HepG2 (cell line): ENCODE results near the gene SHTN1. TPM values are rescaled to one million over a fixed set of nuclear protein-coding genes. Genes with fewer than 3 reads are reported as not detected.

Experiments
- ATAC-seq: fragments of 200-7000 bp; cut with Tn5 transposase; 3 replicates; pipeline ENCODE4 v1.9.1; 2020; ENCODE audit warnings: mild to moderate bottlenecking, moderate library complexity
- BruUV-seq: library from RNA; stranded (reverse); fragments of 400-500 nt; replicated peaks from 2 replicates; lab custom pipeline; 2021; lab: Mats Ljungman, UMichigan
- CTCF ChIA-PET: fragments of 300-600 bp; formaldehyde crosslinking; extraction: SDS; loops from one replicate; lab custom pipeline; 2021; ENCODE audit warnings: low total read pairs, inconsistent platforms, low intra/inter-chr PET ratio; lab: Yijun Ruan, JAX
- POLR2A ChIA-PET: fragments of 350-600 bp; sonication (Branson Sonifier 250); formaldehyde crosslinking; loops from one replicate; lab custom pipeline; 2020; ENCODE audit warnings: antibody characterized with exemption, inconsistent platforms; lab: Yijun Ruan, JAX
- DNase-seq: peaks from one replicate; pipeline ENCODE4 v3.0.0-alpha.2; 2015; ENCODE audit warnings: low spot score
- FAIRE-seq: peaks from 3 replicates; lab custom pipeline; 2011; peaks lifted over from hg19 to GRCh38; lab: Jason Lieb, UNC
- H2AFZ ChIP-seq: one replicate; pipeline ENCODE4 v1.6.1; 2011; ENCODE audit warnings: low read length, inconsistent platforms
- H3K27ac ChIP-seq: fragments of 300-600 bp; 3 replicates; pipeline ENCODE4 v1.8.0; 2011; ENCODE audit warnings: mixed run types, mild to moderate bottlenecking, mixed read lengths, low read length, inconsistent platforms; ENCODE audit not compliant: insufficient read depth; ENCODE audit errors: extremely low read length
- H3K27me3 ChIP-seq, 2 experiments: fragments of 200-600 bp in 1 of 2; 2 replicates in 1 of 2; 3 replicates in 1 of 2; pipeline versions ENCODE4 v1.6.0 to v1.8.0; 2011; ENCODE audit warnings: low read length in 2 of 2, mild to moderate bottlenecking in 2 of 2, moderate library complexity in 2 of 2, inconsistent platforms in 1 of 2; ENCODE audit not compliant: insufficient read depth in 2 of 2, control insufficient read depth in 1 of 2
- H3K36me3 ChIP-seq, 2 experiments: fragments of 200-600 bp in 1 of 2; replicated peaks in 1 of 2; 2 replicates in 1 of 2; 3 replicates in 1 of 2; pipeline versions ENCODE4 v1.5.1 to v1.8.0; 2011; ENCODE audit warnings: low read length in 2 of 2, inconsistent platforms in 1 of 2; ENCODE audit not compliant: insufficient read depth in 2 of 2, control insufficient read depth in 1 of 2
- H3K4me1 ChIP-seq: 2 replicates; pipeline ENCODE4 v1.5.1; 2012; ENCODE audit warnings: low read length, inconsistent platforms; ENCODE audit not compliant: insufficient read depth
- H3K4me2 ChIP-seq: 2 replicates; pipeline ENCODE4 v1.6.0; 2011; ENCODE audit warnings: low read depth, low read length, inconsistent platforms
- H3K4me3 ChIP-seq, 3 experiments: fragments of 200-600 bp in 1 of 3; sonication (generic), shearing (Covaris generic) in 1 of 3; replicated peaks in 1 of 3; 2 replicates each; pipeline ENCODE4 v1.5.1; 2011 to 2016; ENCODE audit warnings: low read length in 3 of 3, inconsistent platforms in 2 of 3, low read depth in 2 of 3, mild to moderate bottlenecking in 2 of 3, control low read depth in 1 of 3, mixed read lengths in 1 of 3; ENCODE audit not compliant: insufficient read depth in 1 of 3
- H3K79me2 ChIP-seq: one replicate; pipeline ENCODE4 v1.6.1; 2011; ENCODE audit warnings: low read length, inconsistent platforms; ENCODE audit not compliant: insufficient read depth
- H3K9ac ChIP-seq: 2 replicates; pipeline ENCODE4 v1.6.0; 2011; ENCODE audit warnings: mild to moderate bottlenecking, low read depth, low read length, inconsistent platforms; ENCODE audit not compliant: insufficient read depth
- H3K9me3 ChIP-seq: 2 replicates; pipeline ENCODE4 v1.5.1; 2012; ENCODE audit warnings: mild to moderate bottlenecking, low read length
- H4K20me1 ChIP-seq: 2 replicates; pipeline ENCODE4 v1.6.0; 2011; ENCODE audit warnings: inconsistent platforms, mild to moderate bottlenecking, low read length, moderate library complexity; ENCODE audit not compliant: insufficient read depth
- LRRFIP1 ChIP-seq: sonication (generic); formaldehyde crosslinking; conservative IDR thresholded peaks from 2 replicates; pipeline ENCODE4 v1.4.0; 2020; ENCODE audit warnings: missing genetic modification reagents
- MAFF ChIP-seq: IDR thresholded peaks from 2 replicates; pipeline ENCODE4 v1.6.1; 2011; ENCODE audit warnings: low read depth, low read length, improper control_type of control experiment
- MEIS1 ChIP-seq: sonication (generic); formaldehyde crosslinking; IDR thresholded peaks from 2 replicates; pipeline ENCODE4 v1.9.0; 2021; ENCODE audit warnings: mild to moderate bottlenecking, missing genetic modification reagents, moderate library complexity, borderline replicate concordance
- NCOA1 ChIP-seq: sonication (generic); formaldehyde crosslinking; IDR thresholded peaks from 2 replicates; pipeline ENCODE4 v1.9.0; 2021; ENCODE audit warnings: missing genetic modification reagents
- NFYC ChIP-seq: IDR thresholded peaks from 2 replicates; pipeline ENCODE4 v1.6.1; 2016; ENCODE audit warnings: missing genetic modification reagents, missing compliant biosample characterization
- NKX3-1 ChIP-seq: sonication (generic); formaldehyde crosslinking; IDR thresholded peaks from 2 replicates; pipeline ENCODE4 v1.5.0; 2020; ENCODE audit warnings: missing genetic modification reagents
- NRL ChIP-seq: sonication (generic); formaldehyde crosslinking; IDR thresholded peaks from 2 replicates; pipeline ENCODE4 v1.5.0; 2020; ENCODE audit warnings: missing genetic modification reagents, mild to moderate bottlenecking, moderate library complexity, borderline replicate concordance
- SKIL ChIP-seq: sonication (generic); formaldehyde crosslinking; IDR thresholded peaks from 2 replicates; pipeline ENCODE4 v1.8.0; 2022; ENCODE audit warnings: missing genetic modification reagents, mild to moderate bottlenecking, moderate library complexity, borderline replicate concordance
- SRSF1 ChIP-seq: fragments of 200-400 bp; formaldehyde crosslinking; optimal IDR thresholded peaks from 2 replicates; pipeline ENCODE3; 2017; ENCODE audit warnings: mild to moderate bottlenecking, low read depth, low read length, moderate library complexity
- ZNF121 ChIP-seq: sonication (generic); formaldehyde crosslinking; IDR thresholded peaks from 2 replicates; pipeline ENCODE4 v1.5.0; 2020; ENCODE audit warnings: mild to moderate bottlenecking, missing genetic modification reagents
- ZNF274 ChIP-seq: sonication (generic); formaldehyde crosslinking; IDR thresholded peaks from 2 replicates; pipeline ENCODE4 v1.5.1; 2020; ENCODE audit warnings: mild to moderate bottlenecking, missing genetic modification reagents
- ZNF44 ChIP-seq: sonication (generic); formaldehyde crosslinking; IDR thresholded peaks from 2 replicates; pipeline ENCODE4 v1.5.1; 2020; ENCODE audit warnings: mild to moderate bottlenecking, missing genetic modification reagents
- ZNF772 ChIP-seq: sonication (generic); formaldehyde crosslinking; IDR thresholded peaks from 2 replicates; pipeline ENCODE4 v1.5.0; 2020; ENCODE audit warnings: mild to moderate bottlenecking, missing genetic modification reagents
- ZNF777 ChIP-seq: sonication (generic); formaldehyde crosslinking; IDR thresholded peaks from 2 replicates; pipeline ENCODE4 v1.4.0; 2020; ENCODE audit warnings: missing genetic modification reagents
- WGBS: methylation state at CpG from one replicate; pipeline ENCODE4 v1.1.6; 2017; ENCODE audit warnings: low lambda C conversion rate; 5-methylcytosine and 5-hydroxymethylcytosine counted together
- in situ Hi-C: cut with HindIII; loops from 2 replicates; pipeline ENCODE4 v1.10.0; 2017; ENCODE audit warnings: low pct_unique_long_range_greater_than_20kb; ENCODE audit not compliant: extremely low pct_ligation_motif_present
- intact Hi-C: fragments of 100-400 bp; cut with micrococcal nuclease; formaldehyde crosslinking; loops from one replicate; pipeline ENCODE4 v1.10.0; 2022; ENCODE audit not compliant: unreplicated experiment
- polyA plus RNA-seq, 8 experiments: library from polyadenylated mRNA; depleted of rRNA in 3 of 8; stranded (reverse) in 7 of 8; unstranded in 1 of 8; fragments of >200 nt; fragmentation: Illumina TruSeq in 4 of 8; extraction: Trizol in 4 of 8; gene quantifications; 2 replicates each; pipeline versions ENCODE4 v1.2.1 to v1.2.3, GENCODE V29; 2011 to 2016; ENCODE audit warnings: low read depth in 4 of 8, missing spikeins in 1 of 8, mixed read lengths in 1 of 8; ENCODE audit not compliant: insufficient read depth in 1 of 8
- total RNA-seq, 5 experiments: library from RNA; depleted of rRNA; stranded (reverse); fragments of >200 nt; fragmentation: Illumina TruSeq; extraction: Trizol; gene quantifications; 2 replicates each; pipeline ENCODE4 v1.2.3, GENCODE V29; 2016; ENCODE audit warnings: low read depth in 1 of 5

SHTN1 gene
- total and polyA plus RNA-seq, 2 of the 13 experiments (the other 11 are each of a cell fraction or from before 2014, with no cell fraction given): 11.3 to 15.6 TPM

GRCh38 chr10:116944911-116945310 is 60.1 kb downstream of the SHTN1 start:
- POLR2A ChIA-PET: no interaction called here

GRCh38 chr10:116931806-116932205 is 73.2 kb downstream of the SHTN1 start:
- TF ChIP-seq SKIL (CRISPR knock-in tag) (no peak), NFYC (CRISPR knock-in tag) (no peak), NKX3-1 (CRISPR knock-in tag) (no peak), SRSF1 (no peak), LRRFIP1 (no peak), ZNF44 (CRISPR knock-in tag) (no peak), ZNF772 (CRISPR knock-in tag) (no peak), NCOA1 (CRISPR knock-in tag) (no peak)
- TF ChIP-seq, all 625 proteins: peak for 0
- Histone ChIP-seq H3K79me2 (no peaks in the 10 kb centered on the region), H3K27ac (no peak overlapping the region), H3K4me1 (no peaks in the 10 kb centered on the region), H3K9ac (no peak overlapping the region), H3K36me3 (peaks cover 0 to 21% of the 10 kb centered on the region in 2 experiments; a peak in 3 of 5 replicates), H2AFZ (no peak overlapping the region), H3K4me3 (no peak overlapping the region), H3K4me2 (no peak overlapping the region), H3K27me3 (no peaks in the 10 kb centered on the region), H3K9me3 (no peaks in the 10 kb centered on the region), H4K20me1 (no peaks in the 10 kb centered on the region)
- BruUV-seq: no TSS peak
- DNase-seq (no peak), ATAC-seq (no peak), FAIRE-seq (no peak)
- POLR2A ChIA-PET: no interaction called here
- WGBS: 97% methylated on average over 6 of the region's 6 CpGs
- in situ Hi-C loops (no loop called here), intact Hi-C loops (no loop called here)
- CTCF ChIA-PET: no interaction called here

More at GRCh38 chr10:116944911-116945310, 60.1 kb downstream of the SHTN1 start:
- Histone ChIP-seq H3K4me3 (no peak overlapping the region), H3K9ac (no peak overlapping the region), H3K9me3 (no peaks in the 10 kb centered on the region), H2AFZ (no peak overlapping the region), H3K27ac (no peak overlapping the region), H3K36me3 (peaks cover 2 to 11% of the 10 kb centered on the region in 2 experiments; a peak in 4 of 5 replicates), H3K79me2 (no peaks in the 10 kb centered on the region), H3K4me2 (no peak overlapping the region), H3K27me3 (no peaks in the 10 kb centered on the region), H3K4me1 (peaks cover 18% of the 10 kb centered on the region), H4K20me1 (no peaks in the 10 kb centered on the region)
- 97% methylated on average over 2 of the region's 2 CpGs for WGBS
- no TSS peak for BruUV-seq
- intact Hi-C loops: loop anchor here (5.0 kb wide), 1 partner anchor 57 kb away; no protein-coding TSS in a partner anchor
- CTCF ChIA-PET: no interaction called here
- FAIRE-seq (no peak), DNase-seq (no peak), ATAC-seq (no peak)
- TF ChIP-seq ZNF121 (CRISPR knock-in tag) (no peak), NRL (CRISPR knock-in tag) (no peak), ZNF274 (CRISPR knock-in tag) (no peak), ZNF777 (no peak), MAFF (no peak), MEIS1 (CRISPR knock-in tag) (no peak)
- in situ Hi-C loops: no loop called here
